Stimulated activated CD4-positive, alpha-beta T cell treated with anti-CD3 and anti-CD28 coated beads, Interleukin-1b, Interleukin-23, amount 100 ng/mL, for 48 hours (primary cell): Measurements from ENCODE around the gene AGMAT.

ENCODE experiments used
- DNase-seq: peaks from one replicate; pipeline ENCODE4 v3.0.0-alpha.2; 2020

AGMAT gene

GRCh38 chr1:15557594-15557993 lies 27.3 kb downstream of the AGMAT start:
- no peak for DNase-seq

- DNase-seq, result no peak
Observed at GRCh38 chr1:15557008-15557407, 27.8 kb downstream of the AGMAT start.

- DNase-seq, result no peak
Observed at GRCh38 chr1:15550573-15550972, 34.3 kb downstream of the AGMAT start.

- DNase-seq, result no peak
Observed at GRCh38 chr1:15546641-15547040, 38.2 kb downstream of the AGMAT start.

- DNase-seq, result no peak
Observed at GRCh38 chr1:15543589-15544568, 41.0 kb downstream of the AGMAT start.

- no peak for DNase-seq
Observed at GRCh38 chr1:15543251-15543588, 41.6 kb downstream of the AGMAT start.

GRCh38 chr1:15542388-15543250 lies 42.2 kb downstream of the AGMAT start:
- DNase-seq, result no peak

GRCh38 chr1:15541231-15541792 lies 43.5 kb downstream of the AGMAT start:
- DNase-seq, result no peak

GRCh38 chr1:15540186-15540585 lies 44.7 kb downstream of the AGMAT start:
- no peak for DNase-seq

GRCh38 chr1:15538771-15539170 lies 46.1 kb downstream of the AGMAT start:
- no peak for DNase-seq

- DNase-seq, result no peak
Observed at GRCh38 chr1:15531682-15532081, 53.2 kb downstream of the AGMAT start.

GRCh38 chr1:15531003-15531402 lies 53.8 kb downstream of the AGMAT start:
- no peak for DNase-seq

- DNase-seq, result peak; percentile 99
Observed at GRCh38 chr1:15526490-15527339, 58.1 kb downstream of the AGMAT start, which contains the start of gene DNAJC16. DNAJC16 (plus strand) TSS chr1:15526848; CDS start chr1:15529106, 2,258 bp downstream.

GRCh38 chr1:15526021-15526489 lies 58.8 kb downstream of the AGMAT start:
- no peak for DNase-seq

- no peak for DNase-seq
Observed at GRCh38 chr1:15525050-15526020, 59.5 kb downstream of the AGMAT start.

GRCh38 chr1:15524283-15525049 lies 60.4 kb downstream of the AGMAT start:
- peak; percentile 100 for DNase-seq

- DNase-seq, result no peak
Observed at GRCh38 chr1:15524021-15524282, 60.9 kb downstream of the AGMAT start, which contains the start of gene CASP9. CASP9 (minus strand) TSS chr1:15524215; CDS start chr1:15524200, 15 bp downstream.

GRCh38 chr1:15523104-15524020 lies 61.5 kb downstream of the AGMAT start:
- no peak for DNase-seq

GRCh38 chr1:15522551-15522950 lies 62.3 kb downstream of the AGMAT start:
- no peak for DNase-seq
